Right renal cortex interstitium (tissue), 3 donors: ENCODE measurements around the gene SHISA7. TPM values are rescaled to one million over a fixed set of nuclear protein-coding genes. Genes with fewer than 3 reads are reported as not detected.
"Not testable (repeated sequence)": the region's sequence is repeated elsewhere in the genome, so short reads cannot be mapped to it uniquely, and the experiment has no call there.

Source experiments
- DNase-seq, 3 donors: peaks; one replicate each; pipeline ENCODE4 v3.0.0-alpha.2; 2013; ENCODE audit warnings: low read depth in 3 of 3, low spot score in 2 of 3
- polyA plus RNA-seq, 3 donors: library from polyadenylated mRNA; unstranded; fragments of 120-200 nt; gene quantifications; one replicate each; pipeline ENCODE4 v1.2.1, GENCODE V29; 2013; ENCODE audit not compliant: insufficient read length in 3 of 3

The SHISA7 gene
- polyA plus RNA-seq, 3 donors, result 0.11 to 0.19 (median 0.13) TPM

DNA sequence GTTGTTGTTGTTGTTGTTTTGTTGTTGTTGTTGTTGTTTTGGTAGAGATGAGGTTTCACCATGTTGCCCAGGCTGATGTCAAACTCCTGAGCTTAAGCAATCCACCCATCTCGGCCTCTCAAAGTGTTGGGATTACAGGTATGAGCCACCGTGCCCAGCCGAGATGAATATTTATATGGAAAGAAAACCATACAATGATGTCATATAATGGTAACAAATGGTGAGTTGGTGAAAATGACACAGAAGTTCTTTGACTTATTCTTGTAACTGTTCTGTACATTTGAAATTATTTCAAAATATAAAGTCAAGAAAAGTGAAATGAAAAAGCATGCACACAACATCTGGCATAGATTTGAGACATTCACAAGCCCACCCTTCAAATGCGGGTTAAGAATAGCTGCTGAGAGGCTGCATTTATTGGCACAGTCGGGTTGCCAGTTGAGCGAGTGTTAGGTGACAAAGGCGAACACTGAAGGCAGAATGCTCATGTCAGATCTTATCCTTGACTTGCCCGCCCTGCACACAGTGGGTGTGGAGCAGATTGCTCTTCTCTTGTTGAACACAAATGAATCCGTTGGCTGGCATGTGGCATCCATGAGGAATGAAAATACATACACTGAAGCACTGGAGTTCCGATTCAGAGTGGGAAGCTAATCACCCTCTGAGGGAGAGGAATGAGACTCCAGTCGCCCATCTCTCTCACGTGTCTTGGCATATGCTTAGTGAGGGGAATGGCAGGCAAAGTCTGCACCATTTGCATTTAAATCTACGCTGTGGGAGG is 19.7 kb downstream of the SHISA7 start:
- DNase-seq, result no peak

- DNase-seq, result not testable (repeated sequence)
These were observed 21.8 kb downstream of the SHISA7 start for GRCh38 chr19:55421281-55421680.

GRCh38 chr19:55419624-55420236 is 23.4 kb downstream of the SHISA7 start:
- no peak for DNase-seq

DNA sequence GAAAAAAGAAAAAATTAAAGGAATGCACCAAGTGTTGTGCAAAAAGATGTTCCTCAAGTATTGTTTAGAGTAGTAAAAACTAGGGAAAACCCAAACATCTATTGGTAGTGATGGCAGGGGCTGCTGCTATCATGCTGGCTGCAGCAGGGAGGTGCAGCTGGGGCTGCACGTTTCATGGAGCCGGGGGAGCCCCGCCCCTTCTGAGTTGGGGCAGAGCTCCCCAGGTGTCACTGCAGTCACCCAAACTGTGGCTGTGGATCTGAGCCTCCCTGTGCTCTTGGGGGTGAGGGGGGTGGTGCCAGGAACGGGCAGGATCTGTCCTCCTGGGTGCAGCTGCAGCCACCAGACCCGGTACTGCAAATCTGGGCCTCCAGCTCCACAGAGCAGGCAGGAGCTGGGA is 24.0 kb downstream of the SHISA7 start:
- no peak for DNase-seq

DNA sequence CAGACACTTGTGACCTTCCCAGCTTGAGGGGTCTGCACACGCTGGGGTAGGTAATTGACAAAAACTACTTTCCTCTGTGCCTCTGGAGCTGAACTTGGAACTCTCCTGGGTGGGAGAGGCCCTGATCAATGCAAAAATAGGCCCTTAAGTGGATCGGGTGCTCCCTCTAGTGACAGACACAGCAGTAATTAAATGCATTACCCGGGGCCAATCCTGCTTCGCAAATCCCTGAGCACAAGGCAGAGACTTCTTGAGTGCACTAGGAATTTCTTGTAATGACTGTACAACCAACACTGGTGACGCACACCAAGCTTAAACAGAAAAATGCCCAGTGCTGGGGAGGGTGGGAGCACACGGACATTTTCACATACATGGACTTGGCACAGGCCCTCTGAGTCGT is 24.9 kb downstream of the SHISA7 start:
- DNase-seq, result peak in 1 of 3 donors; percentile 61

DNA sequence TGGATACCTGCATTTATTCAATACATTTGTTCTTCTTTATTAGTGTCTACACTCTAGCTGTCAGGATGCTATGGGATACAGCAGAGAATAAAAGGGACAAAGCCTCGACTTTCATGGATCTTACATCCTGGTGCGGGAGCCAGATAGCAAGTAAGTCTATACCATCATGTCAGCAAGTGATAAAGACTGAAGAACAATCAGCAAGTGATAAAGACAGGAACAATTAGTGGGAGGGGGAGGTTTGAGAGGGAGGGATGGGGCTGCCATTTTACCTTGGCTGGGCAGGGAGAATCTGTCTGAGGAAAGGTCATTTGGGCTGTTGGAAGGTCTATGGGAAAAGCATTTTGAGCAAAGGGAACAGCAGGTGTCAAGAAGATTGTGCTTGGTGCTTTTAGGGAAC is 32.9 kb downstream of the SHISA7 start:
- DNase-seq, result no peak

- DNase-seq, result not testable (repeated sequence)
These were observed 33.9 kb downstream of the SHISA7 start for GRCh38 chr19:55409179-55409578.

DNA sequence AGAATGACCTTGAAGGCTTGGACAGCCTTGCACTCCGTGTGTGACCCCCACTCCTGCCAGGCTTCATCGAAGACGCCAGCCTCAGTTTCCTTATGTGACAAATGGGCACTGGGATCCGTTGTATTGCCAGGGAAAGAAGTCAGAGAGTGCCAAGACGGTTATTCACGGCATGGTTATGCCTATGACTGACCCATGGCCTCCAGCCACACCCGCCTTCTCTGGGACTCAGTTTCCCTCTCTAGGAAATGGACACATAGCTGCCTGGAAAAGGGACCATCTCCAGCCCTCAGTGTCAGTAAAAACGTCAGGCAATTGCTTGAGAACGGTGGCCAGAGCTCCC is 34.6 kb downstream of the SHISA7 start:
- no peak for DNase-seq

GRCh38 chr19:55407800-55408532 is 35.1 kb downstream of the SHISA7 start:
- peak; percentile 97 for DNase-seq

DNA sequence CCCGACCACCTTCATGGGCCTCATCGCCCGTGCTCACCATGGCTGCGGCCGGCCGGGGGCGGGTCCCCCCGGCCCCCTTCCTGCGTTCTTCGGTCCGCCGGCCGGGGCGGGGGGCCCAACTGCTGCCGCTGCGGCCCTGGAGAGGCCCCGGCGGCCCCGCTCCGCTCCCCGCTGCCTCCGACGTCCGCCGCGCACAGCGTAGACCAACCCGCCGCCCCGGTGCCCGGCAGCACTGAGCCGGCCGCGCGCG is 35.6 kb downstream of the SHISA7 start, which contains the start of gene UBE2S:
Gene UBE2S, minus strand, starts transcription at position 239 of the 250 bp plus-strand sequence. Its CDS starts 199 bp downstream, at position 40.
- DNase-seq, result not testable (repeated sequence)

DNA sequence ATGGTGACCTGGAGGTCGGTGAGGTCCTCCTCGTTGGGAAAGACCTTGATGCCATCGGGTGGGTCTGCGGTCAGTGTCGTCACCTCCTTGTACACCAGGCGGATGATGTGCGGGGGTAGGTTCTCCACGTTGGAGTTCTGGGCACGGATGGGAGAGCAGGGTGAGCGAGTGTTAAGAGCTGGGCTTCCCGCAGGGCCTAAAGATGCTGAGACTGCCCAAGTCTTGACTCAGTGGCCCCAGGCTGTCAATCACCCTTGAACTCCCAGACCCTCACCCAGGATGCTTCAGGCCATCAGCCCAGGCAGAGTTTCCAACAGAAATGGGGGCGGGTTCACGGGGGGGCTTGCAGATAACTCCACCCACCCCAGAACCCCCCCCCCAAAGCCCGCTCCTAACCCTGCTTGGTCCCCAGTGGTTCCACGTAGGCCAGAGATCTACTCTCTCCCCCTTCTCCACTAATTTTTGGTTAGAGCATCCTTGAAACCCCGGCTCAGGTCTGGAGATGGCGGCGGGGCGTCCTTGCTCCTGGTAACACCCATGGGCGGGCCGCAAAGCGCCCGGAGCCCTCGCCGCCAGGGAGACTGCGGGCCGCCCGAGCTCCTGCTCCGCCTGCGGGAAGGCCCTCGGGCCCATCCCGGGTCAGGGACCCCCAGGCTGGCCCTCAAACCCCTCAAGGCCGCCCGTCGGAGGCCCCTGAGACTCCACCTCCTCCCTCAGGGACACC is 36.1 kb downstream of the SHISA7 start:
- DNase-seq, result no peak

DNA sequence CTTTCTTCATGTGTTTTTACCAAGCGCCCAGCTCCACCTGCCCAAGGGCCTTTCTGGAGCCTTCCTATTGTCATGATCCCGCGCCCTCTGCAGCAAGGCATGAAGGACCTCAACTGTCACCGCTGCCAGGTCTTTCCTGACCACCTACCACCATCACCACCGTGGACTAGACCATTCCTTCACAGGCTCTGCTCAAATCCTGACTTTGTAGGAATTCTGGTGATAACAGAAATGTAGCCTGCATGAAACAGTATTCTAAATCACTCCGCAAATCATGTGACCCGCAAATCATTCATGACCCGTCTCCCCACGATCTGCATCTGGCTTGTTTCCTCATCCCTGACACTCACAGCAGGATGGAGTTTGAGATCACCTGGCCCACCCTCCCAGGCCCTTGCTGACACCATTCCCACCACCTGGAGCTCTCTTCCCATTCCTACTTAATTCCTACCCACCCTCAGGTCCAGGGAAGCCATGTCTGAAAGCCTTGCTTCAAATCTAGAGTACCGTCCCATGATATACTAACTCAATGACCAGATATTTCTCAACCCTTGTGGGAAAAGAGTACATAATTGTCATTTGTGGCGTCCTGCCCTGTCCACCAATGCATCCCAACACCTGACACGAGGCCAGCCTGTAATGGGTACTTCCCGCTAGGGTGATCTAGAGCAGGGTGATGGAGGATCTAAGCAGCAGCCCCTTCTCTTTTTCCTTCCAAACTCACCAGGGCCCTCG is 36.8 kb downstream of the SHISA7 start:
- DNase-seq, result no peak

DNA sequence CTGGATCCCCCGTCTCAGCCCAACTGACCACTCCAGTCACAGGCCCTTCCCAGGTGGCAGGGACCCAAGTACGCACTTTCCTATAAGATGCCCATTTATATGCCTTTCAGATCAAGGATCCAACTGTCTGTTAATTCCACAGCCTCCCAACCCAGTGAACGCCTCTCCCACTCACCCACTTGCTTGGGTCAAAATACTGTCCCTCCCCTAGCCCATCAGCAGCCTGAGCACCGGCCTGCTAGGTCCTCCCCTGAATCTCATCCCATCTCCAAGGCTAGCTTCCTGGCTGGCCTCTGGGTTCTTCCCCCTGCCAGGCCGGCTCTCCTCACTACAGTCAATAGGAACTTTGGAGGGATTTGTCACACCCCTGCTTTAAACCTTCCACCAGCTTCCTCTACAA is 37.5 kb downstream of the SHISA7 start:
- no peak for DNase-seq

- DNase-seq, result no peak
These were observed 40.6 kb downstream of the SHISA7 start for GRCh38 chr19:55402509-55402908.

- not testable (repeated sequence) for DNase-seq
These were observed 41.7 kb downstream of the SHISA7 start for GRCh38 chr19:55401390-55401789.

DNA sequence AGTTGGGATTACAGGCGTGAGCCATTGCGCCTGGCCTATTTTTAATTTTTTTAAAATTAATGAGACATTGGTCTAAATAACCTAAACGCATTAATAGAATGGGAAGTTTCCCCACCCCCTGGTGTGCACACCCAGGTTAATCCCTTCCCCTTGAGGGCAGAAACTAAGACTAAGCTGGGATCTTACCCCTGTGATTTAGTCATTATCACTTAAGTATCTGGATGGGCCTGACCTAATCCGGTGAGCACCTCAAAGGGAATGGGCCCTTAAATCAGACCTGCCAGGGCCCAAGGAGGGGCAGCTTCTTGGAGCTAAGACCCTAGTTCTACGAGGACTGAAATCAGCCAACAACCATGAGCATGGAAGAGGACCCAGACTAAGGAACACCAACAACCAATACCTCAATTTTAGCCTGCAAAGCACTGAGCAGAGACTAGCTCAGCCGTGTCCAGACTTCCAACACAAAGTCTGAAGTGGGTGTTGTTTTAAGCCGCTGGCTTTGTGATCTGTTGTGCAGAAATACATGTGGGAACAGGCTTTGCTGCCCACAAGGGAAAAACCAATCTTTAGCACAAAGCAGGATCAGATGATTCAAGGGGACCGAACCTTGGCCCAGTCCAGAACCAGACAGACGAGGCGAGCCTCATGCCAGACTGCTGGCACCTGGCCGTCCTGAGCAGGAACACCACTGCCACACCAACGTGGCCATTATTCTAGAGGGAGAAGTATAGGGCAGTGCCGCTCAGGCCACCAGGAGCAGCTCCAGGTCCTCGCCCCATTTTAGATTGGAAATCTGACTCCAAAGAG is 42.6 kb downstream of the SHISA7 start:
- DNase-seq, result no peak

DNA sequence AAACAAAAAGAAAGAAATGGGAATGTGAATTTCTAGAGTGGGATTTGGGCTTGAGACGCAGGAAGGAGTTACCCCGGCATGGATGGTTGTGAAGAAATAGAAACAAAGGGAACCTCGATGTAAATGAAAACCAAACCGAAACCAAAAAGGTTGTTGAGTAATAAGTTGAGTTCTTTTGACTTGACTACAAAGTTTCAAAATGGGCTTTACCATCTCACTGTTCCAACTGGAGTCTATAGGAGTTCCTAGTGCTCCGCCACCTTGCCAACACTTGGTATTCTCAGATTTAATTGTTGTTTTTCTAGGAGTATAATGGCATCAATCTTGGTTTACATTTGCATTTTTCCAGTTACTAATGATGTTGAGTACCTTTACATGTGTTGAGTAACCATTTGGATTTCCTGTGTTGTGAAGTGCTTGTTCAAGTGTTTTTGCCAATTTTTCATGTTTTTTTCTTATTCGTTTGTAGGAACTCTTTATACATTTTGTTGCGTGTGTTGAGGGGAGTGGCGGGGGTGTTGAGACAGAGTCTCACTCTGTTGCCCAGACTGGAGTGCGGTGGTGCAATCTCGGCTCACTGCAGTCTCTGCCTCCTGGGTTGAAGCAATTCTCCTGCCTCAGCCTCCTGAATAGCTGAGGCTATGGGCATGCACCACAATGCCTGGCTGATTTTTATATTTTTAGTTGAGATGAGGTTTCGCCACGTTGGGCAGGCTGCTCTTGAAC is 44.7 kb downstream of the SHISA7 start:
- no peak for DNase-seq

DNA sequence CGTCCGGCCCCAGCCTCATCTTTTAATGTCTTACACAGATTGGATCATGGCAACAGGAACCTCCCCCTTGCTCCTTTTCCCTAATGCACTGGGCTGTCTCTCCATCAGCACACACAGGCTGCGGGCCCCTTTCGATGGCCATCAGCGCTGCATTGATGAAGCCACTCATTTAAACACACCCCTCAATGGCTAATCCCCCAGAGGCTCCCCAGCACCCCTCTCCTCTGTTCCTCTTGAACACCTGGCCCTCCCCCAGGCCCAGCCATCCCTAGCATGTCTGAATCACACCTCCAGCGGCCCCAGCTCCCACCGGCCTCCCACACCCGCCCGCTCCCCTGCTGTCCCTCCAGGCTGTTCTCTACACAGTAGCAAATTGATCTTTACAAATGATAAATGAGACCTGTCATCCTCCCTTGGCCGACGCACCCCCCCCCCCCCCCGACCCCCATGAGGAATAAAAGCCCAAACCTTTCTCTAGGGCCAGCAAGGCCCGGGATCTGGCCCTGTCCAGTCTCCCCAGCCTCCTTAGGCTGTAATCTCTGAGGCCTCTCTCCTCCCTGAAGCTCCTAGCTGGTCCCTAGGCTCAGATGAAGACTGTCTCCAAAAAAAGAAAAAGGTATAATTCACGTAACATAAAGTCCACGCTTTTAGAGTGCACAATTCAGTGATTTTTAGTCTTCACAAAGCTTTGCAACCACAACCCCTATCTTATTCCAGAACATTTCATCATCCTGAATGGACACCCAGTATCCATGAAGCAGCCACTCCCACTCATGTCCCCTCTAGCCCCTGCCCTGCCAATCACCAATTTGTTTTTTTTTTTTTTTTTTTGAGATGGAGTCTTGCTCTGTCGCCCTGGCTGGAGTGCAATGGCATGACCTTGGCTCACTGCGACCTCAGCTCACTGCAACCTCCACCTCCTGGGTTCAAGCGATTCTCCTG is 50.0 kb downstream of the SHISA7 start:
- DNase-seq, result no peak
